Heart left ventricle (tissue), 13 donors: ENCODE data around the gene RRAS2.

Experiments used
- POLR2A ChIP-seq, 2 donors: fragments of 450-650 bp; IDR thresholded peaks; one replicate each; pipeline ENCODE4 v1.6.1; 2017; ENCODE audit warnings: antibody characterized with exemption in 2 of 2, mild to moderate bottlenecking in 2 of 2, moderate library complexity in 2 of 2
- TF ChIP-seq, protein P1 (sequence below), 12 donors: fragments of 200-600 bp; sonication (generic) in 4 of 12; IDR thresholded peaks; one replicate each; pipeline versions ENCODE4 v1.5.0 to v1.8.0; 2018 to 2022; ENCODE audit warnings: antibody characterized with exemption in 12 of 12, mild to moderate bottlenecking in 5 of 12
- donor health status: ischemic (EF 13 %, LVEDD 7.1; RV severe dilation, severe dysfunction).
- donor health status: DM: no; HTN: yes; CAD: no.
- donor health status: DM: no; HTN: no; CAD: no.
- donor health status: ischemic (EF 25% LVEDD 6.9; RV normal size, moderate dysfunction).
- donor health status: ischemic (EF 25% LVEDD 5.7; RV mildly dilated, moderate dysfunction).
- donor health status: ischemic (EF 35%, LVEDD 5.7; RV mildly dilated, moderate dysfunction).
- donor health status: nonischemic (EF 11% LVEDD 7.7; RV severe dilation, severe dysfunction).
- donor health status: DM: yes; HTN: yes; CAD: no.
- donor health status: PGD.
- donor health status: ischemic (EF 29% LVEDD 5.4; RV normal size, mild dysfunction).
- donor health status: nonischemic (EF 23%, LVEDD 6.1; RV moderate dilation, normal function).

GRCh38 chr11:14362611-14363010 lies 3.6 kb upstream of the RRAS2 start:
- TF ChIP-seq, protein P1, sequence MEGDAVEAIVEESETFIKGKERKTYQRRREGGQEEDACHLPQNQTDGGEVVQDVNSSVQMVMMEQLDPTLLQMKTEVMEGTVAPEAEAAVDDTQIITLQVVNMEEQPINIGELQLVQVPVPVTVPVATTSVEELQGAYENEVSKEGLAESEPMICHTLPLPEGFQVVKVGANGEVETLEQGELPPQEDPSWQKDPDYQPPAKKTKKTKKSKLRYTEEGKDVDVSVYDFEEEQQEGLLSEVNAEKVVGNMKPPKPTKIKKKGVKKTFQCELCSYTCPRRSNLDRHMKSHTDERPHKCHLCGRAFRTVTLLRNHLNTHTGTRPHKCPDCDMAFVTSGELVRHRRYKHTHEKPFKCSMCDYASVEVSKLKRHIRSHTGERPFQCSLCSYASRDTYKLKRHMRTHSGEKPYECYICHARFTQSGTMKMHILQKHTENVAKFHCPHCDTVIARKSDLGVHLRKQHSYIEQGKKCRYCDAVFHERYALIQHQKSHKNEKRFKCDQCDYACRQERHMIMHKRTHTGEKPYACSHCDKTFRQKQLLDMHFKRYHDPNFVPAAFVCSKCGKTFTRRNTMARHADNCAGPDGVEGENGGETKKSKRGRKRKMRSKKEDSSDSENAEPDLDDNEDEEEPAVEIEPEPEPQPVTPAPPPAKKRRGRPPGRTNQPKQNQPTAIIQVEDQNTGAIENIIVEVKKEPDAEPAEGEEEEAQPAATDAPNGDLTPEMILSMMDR (IDR thresholded peaks at IDR 0.05), result no peak
- TF ChIP-seq POLR2A (IDR thresholded peaks at IDR 0.05), result no peak
